Activated naive CD4-positive, alpha-beta T cell treated with anti-CD3 and anti-CD28 coated beads, Interleukin-2, amount 50 U/mL, for 24 hours (primary cell): ENCODE data around the gene ACKR3.

Source experiments
- H3K27ac Mint-ChIP-seq: one replicate; pipeline ENCODE4 v1.8.0; 2021; ENCODE audit warnings: mild to moderate bottlenecking, mixed read lengths
- H3K27me3 Mint-ChIP-seq: one replicate; pipeline ENCODE4 v1.8.0; 2021; ENCODE audit warnings: mixed read lengths
- H3K36me3 Mint-ChIP-seq: one replicate; pipeline ENCODE4 v1.8.0; 2021; ENCODE audit warnings: mixed read lengths
- H3K4me1 Mint-ChIP-seq: one replicate; pipeline ENCODE4 v1.8.0; 2021; ENCODE audit warnings: mixed read lengths
- H3K4me3 Mint-ChIP-seq: one replicate; pipeline ENCODE4 v1.8.0; 2021; ENCODE audit warnings: mild to moderate bottlenecking, mixed read lengths
- H3K9me3 Mint-ChIP-seq: one replicate; pipeline ENCODE4 v1.8.0; 2021; ENCODE audit warnings: mixed read lengths

ACKR3 gene

GRCh38 chr2:236631856-236632291 is 62.2 kb downstream of the ACKR3 start:
- H3K36me3 Mint-ChIP-seq = no peaks in the 10 kb centered on the region
- H3K27me3 Mint-ChIP-seq = no peaks in the 10 kb centered on the region
- no peaks in the 10 kb centered on the region for H3K9me3 Mint-ChIP-seq
- H3K27ac Mint-ChIP-seq = no peak overlapping the region
- no peak overlapping the region for H3K4me3 Mint-ChIP-seq
- no peaks in the 10 kb centered on the region for H3K4me1 Mint-ChIP-seq
